ENCODE results near the gene C6orf136. TPM values are rescaled to one million over a fixed set of nuclear protein-coding genes. Genes with fewer than 3 reads are reported as not detected.

The C6orf136 gene
- total and polyA plus RNA-seq, 12 donors, result 1.8 to 73.7 (median 19.0) TPM

GRCh38 chr6:30603961-30604360, 43.0 kb upstream of the C6orf136 start:
- 84 to 90% (median 88%) methylated on average over 13 of the region's 13 CpGs for WGBS, 4 donors
- intact Hi-C loops (cut with DNase I), result no loop called here
- Histone ChIP-seq H3K4me3 (no peak overlapping the region), H3K36me3 (replicated peaks in 1 of 2) (peaks cover 0 to 87% of the 10 kb centered on the region in 2 donors), H3K27me3 (no peaks in the 10 kb centered on the region), H3K27ac (no peak overlapping the region), H3K9me3 (replicated peaks in 1 of 3) (no peaks in the 10 kb centered on the region), H3K4me1 (replicated peaks in 1 of 2) (peaks cover 0 to 6% of the 10 kb centered on the region in 2 donors)
- TF ChIP-seq CTCF (IDR thresholded peaks at IDR 0.05) (no peak), POLR2A (IDR thresholded peaks at IDR 0.05) (no peak)
- no peak for DNase-seq

DNA sequence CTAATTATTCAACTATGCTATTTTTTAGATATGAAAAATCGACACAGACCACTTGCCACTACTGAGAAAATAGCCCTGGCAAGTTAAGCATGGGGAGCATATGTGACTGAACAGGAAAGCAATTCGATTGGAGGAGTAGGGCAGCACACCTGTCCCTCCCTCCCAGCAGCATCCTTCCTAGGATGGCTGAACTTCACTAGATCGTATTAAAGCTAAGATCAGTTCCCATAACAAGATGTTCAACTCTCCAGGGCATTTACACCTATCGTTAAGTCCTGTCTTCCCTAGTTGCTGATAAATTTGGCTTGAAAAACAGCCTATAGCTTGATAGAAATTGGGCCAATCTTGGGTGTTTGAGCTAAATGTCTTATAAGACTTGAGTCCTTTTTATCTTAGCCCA, 36.9 kb upstream of the C6orf136 start:
- H3K27me3 ChIP-seq, result no peaks in the 10 kb centered on the region
- peaks cover 0 to 45% of the 10 kb centered on the region in 2 donors for H3K36me3 ChIP-seq (replicated peaks in 1 of 2)
- DNase-seq, result no peak
- peak overlapping the region in 1 of 5 donors; percentile 23 for H3K27ac ChIP-seq
- WGBS, 4 donors, result 78 to 82% (median 80%) methylated on average over 4 of the region's 4 CpGs
- intact Hi-C loops (cut with DNase I), result no loop called here
- H3K9me3 ChIP-seq (replicated peaks in 1 of 3), result no peaks in the 10 kb centered on the region
- no peak overlapping the region for H3K4me3 ChIP-seq
- TF ChIP-seq CTCF (IDR thresholded peaks at IDR 0.05) (no peak), POLR2A (IDR thresholded peaks at IDR 0.05) (no peak)
- H3K4me1 ChIP-seq (replicated peaks in 1 of 2), result peaks cover 4 to 49% of the 10 kb centered on the region in 2 donors

- Histone ChIP-seq H3K4me3 (no peak overlapping the region), H3K27me3 (no peaks in the 10 kb centered on the region), H3K36me3 (replicated peaks in 1 of 2) (peaks cover 0 to 41% of the 10 kb centered on the region in 2 donors), H3K4me1 (replicated peaks in 1 of 2) (peaks cover 4 to 49% of the 10 kb centered on the region in 2 donors), H3K27ac (no peak overlapping the region), H3K9me3 (replicated peaks in 1 of 3) (no peaks in the 10 kb centered on the region)
- no peak for DNase-seq
- WGBS, 4 donors, result 73 to 75% (median 74%) methylated on average over 9 of the region's 9 CpGs
- intact Hi-C loops (cut with DNase I), result no loop called here
- no peak for TF ChIP-seq CTCF (IDR thresholded peaks at IDR 0.05)
- TF ChIP-seq POLR2A (IDR thresholded peaks at IDR 0.05), result no peak
These were observed 35.6 kb upstream of the C6orf136 start for GRCh38 chr6:30611150-30611855.

DNA sequence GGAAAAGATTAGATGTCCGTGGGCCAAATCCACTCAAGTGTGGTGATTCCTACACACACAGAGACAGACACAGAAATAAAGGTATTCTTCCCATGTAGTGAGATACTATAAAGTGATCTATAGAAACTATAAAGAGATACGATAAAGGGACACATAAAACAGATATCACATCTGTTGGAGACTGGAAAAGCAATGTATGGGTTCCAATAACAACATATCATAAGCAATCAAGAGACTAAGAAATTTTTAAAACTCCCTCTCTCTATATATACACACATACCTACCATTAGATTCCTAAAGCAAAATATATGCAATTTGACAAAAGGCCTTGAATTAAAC, 35.1 kb upstream of the C6orf136 start:
- no peaks in the 10 kb centered on the region for H3K9me3 ChIP-seq (replicated peaks in 1 of 3)
- peaks cover 0 to 41% of the 10 kb centered on the region in 2 donors for H3K36me3 ChIP-seq (replicated peaks in 1 of 2)
- intact Hi-C loops (cut with DNase I), result no loop called here
- H3K27me3 ChIP-seq, result no peaks in the 10 kb centered on the region
- no peak overlapping the region for H3K4me3 ChIP-seq
- TF ChIP-seq CTCF (IDR thresholded peaks at IDR 0.05), result no peak
- TF ChIP-seq POLR2A (IDR thresholded peaks at IDR 0.05), result no peak
- H3K4me1 ChIP-seq (replicated peaks in 1 of 2), result peaks cover 4 to 49% of the 10 kb centered on the region in 2 donors
- WGBS, 4 donors, result 61 to 69% (median 63%) methylated on average over 2 of the region's 2 CpGs
- H3K27ac ChIP-seq, result no peak overlapping the region
- DNase-seq, result no peak

Measured in adrenal gland (tissue), 12 donors.